Measurements from ENCODE around the gene BLOC1S4. TPM values are rescaled to one million over a fixed set of nuclear protein-coding genes. Genes with fewer than 3 reads are reported as not detected.
"Not testable (repeated sequence)": the region's sequence is repeated elsewhere in the genome, so short reads cannot be mapped to it uniquely, and the experiment has no call there.

The BLOC1S4 gene
- polyA plus RNA-seq, 1 donor: 14.8 TPM

GRCh38 chr4:6716958-6717655 lies 1.1 kb downstream of the BLOC1S4 start:
- no peaks in the 10 kb centered on the region for H3K27me3 ChIP-seq (ENCODE audit: control insufficient read depth, insufficient read depth, low read length)
- no peak for DNase-seq
- peak overlapping the region; percentile 86 for H3K4me3 ChIP-seq (ENCODE audit: low read length)
- WGBS (ENCODE audit: insufficient coverage, low lambda C conversion rate): 58% methylated on average over 2 of the region's 7 CpGs
- H3K9me3 ChIP-seq (ENCODE audit: control insufficient read depth, low read depth, low read length): peaks cover 2% of the 10 kb centered on the region
- peaks cover 9% of the 10 kb centered on the region for H3K4me1 ChIP-seq (ENCODE audit: control insufficient read depth, insufficient read depth, low read length)
- H3K36me3 ChIP-seq (ENCODE audit: control insufficient read depth, insufficient read depth, low read length): no peaks in the 10 kb centered on the region
- peak overlapping the region; percentile 85 for H3K27ac ChIP-seq (ENCODE audit: low read length)

- Histone ChIP-seq H3K4me3 (ENCODE audit: low read length) (no peak overlapping the region), H3K27ac (ENCODE audit: low read length) (no peak overlapping the region), H3K4me1 (ENCODE audit: control insufficient read depth, insufficient read depth, low read length) (peaks cover 9% of the 10 kb centered on the region), H3K27me3 (ENCODE audit: control insufficient read depth, insufficient read depth, low read length) (no peaks in the 10 kb centered on the region), H3K36me3 (ENCODE audit: control insufficient read depth, insufficient read depth, low read length) (no peaks in the 10 kb centered on the region), H3K9me3 (ENCODE audit: control insufficient read depth, low read depth, low read length) (peaks cover 2% of the 10 kb centered on the region)
- no CpG with 5 or more reads among the region's 7 CpGs for WGBS (ENCODE audit: insufficient coverage, low lambda C conversion rate)
- DNase-seq: no peak
Measured at GRCh38 chr4:6718932-6719610, 3.1 kb downstream of the BLOC1S4 start.

- H3K36me3 ChIP-seq (ENCODE audit: control insufficient read depth, insufficient read depth, low read length): no peaks in the 10 kb centered on the region
- peaks cover 9% of the 10 kb centered on the region for H3K4me1 ChIP-seq (ENCODE audit: control insufficient read depth, insufficient read depth, low read length)
- no peak overlapping the region for H3K4me3 ChIP-seq (ENCODE audit: low read length)
- H3K27me3 ChIP-seq (ENCODE audit: control insufficient read depth, insufficient read depth, low read length): no peaks in the 10 kb centered on the region
- no peak overlapping the region for H3K27ac ChIP-seq (ENCODE audit: low read length)
- no peak for DNase-seq
- H3K9me3 ChIP-seq (ENCODE audit: control insufficient read depth, low read depth, low read length): peaks cover 2% of the 10 kb centered on the region
- 80% methylated on average over 1 of the region's 8 CpGs for WGBS (ENCODE audit: insufficient coverage, low lambda C conversion rate)
Measured at GRCh38 chr4:6719611-6720179, 3.7 kb downstream of the BLOC1S4 start.

DNA sequence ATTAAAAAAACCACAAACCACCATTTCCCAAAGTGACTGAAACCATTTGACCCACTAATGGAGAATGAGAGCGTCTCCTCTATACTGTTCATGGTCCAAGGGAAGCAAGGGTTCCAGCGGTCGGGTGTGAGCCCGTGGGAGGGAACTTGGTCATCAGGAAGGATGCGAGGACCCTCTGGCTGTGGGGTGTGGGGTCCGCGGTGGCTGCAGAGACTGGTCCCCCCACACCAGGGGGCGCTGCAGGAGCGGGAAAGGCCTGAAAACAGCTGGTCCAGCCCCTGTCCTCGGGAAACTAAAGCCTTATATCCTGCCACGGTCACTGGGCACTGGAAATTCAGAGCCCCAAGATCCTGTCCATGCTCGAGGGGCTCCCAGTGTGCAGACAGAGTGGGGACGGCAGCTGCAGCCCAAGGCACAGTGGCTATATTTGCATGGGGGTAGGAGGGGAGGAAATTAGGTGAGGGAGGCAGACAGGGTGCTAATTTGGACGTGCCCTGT lies 4.3 kb downstream of the BLOC1S4 start:
- peak; percentile 58 to 59 for DNase-seq
- H3K4me1 ChIP-seq (ENCODE audit: control insufficient read depth, insufficient read depth, low read length): peaks cover 9% of the 10 kb centered on the region
- no peaks in the 10 kb centered on the region for H3K36me3 ChIP-seq (ENCODE audit: control insufficient read depth, insufficient read depth, low read length)
- H3K27ac ChIP-seq (ENCODE audit: low read length): no peak overlapping the region
- peaks cover 2% of the 10 kb centered on the region for H3K9me3 ChIP-seq (ENCODE audit: control insufficient read depth, low read depth, low read length)
- H3K27me3 ChIP-seq (ENCODE audit: control insufficient read depth, insufficient read depth, low read length): no peaks in the 10 kb centered on the region
- H3K4me3 ChIP-seq (ENCODE audit: low read length): no peak overlapping the region
- WGBS (ENCODE audit: insufficient coverage, low lambda C conversion rate): no CpG with 5 or more reads among the region's 14 CpGs

- no peak overlapping the region for H3K27ac ChIP-seq (ENCODE audit: low read length)
- no peak for DNase-seq
- no peaks in the 10 kb centered on the region for H3K36me3 ChIP-seq (ENCODE audit: control insufficient read depth, insufficient read depth, low read length)
- H3K9me3 ChIP-seq (ENCODE audit: control insufficient read depth, low read depth, low read length): peaks cover 2% of the 10 kb centered on the region
- no peaks in the 10 kb centered on the region for H3K27me3 ChIP-seq (ENCODE audit: control insufficient read depth, insufficient read depth, low read length)
- H3K4me3 ChIP-seq (ENCODE audit: low read length): no peak overlapping the region
- WGBS (ENCODE audit: insufficient coverage, low lambda C conversion rate): no CpG with 5 or more reads among the region's 10 CpGs
- H3K4me1 ChIP-seq (ENCODE audit: control insufficient read depth, insufficient read depth, low read length): peaks cover 5% of the 10 kb centered on the region
Measured at GRCh38 chr4:6721121-6721520, 5.1 kb downstream of the BLOC1S4 start.

- no peaks in the 10 kb centered on the region for H3K27me3 ChIP-seq (ENCODE audit: control insufficient read depth, insufficient read depth, low read length)
- H3K4me3 ChIP-seq (ENCODE audit: low read length): no peak overlapping the region
- H3K27ac ChIP-seq (ENCODE audit: low read length): no peak overlapping the region
- peaks cover 5% of the 10 kb centered on the region for H3K4me1 ChIP-seq (ENCODE audit: control insufficient read depth, insufficient read depth, low read length)
- H3K9me3 ChIP-seq (ENCODE audit: control insufficient read depth, low read depth, low read length): no peaks in the 10 kb centered on the region
- no peak for DNase-seq
- WGBS (ENCODE audit: insufficient coverage, low lambda C conversion rate): no CpG with 5 or more reads among the region's 12 CpGs
- no peaks in the 10 kb centered on the region for H3K36me3 ChIP-seq (ENCODE audit: control insufficient read depth, insufficient read depth, low read length)
Measured at GRCh38 chr4:6722891-6723290, 6.9 kb downstream of the BLOC1S4 start.

- DNase-seq: no peak
- WGBS (ENCODE audit: insufficient coverage, low lambda C conversion rate): no CpG with 5 or more reads among the region's 8 CpGs
Measured at GRCh38 chr4:6723851-6724250, 7.9 kb downstream of the BLOC1S4 start.

DNA sequence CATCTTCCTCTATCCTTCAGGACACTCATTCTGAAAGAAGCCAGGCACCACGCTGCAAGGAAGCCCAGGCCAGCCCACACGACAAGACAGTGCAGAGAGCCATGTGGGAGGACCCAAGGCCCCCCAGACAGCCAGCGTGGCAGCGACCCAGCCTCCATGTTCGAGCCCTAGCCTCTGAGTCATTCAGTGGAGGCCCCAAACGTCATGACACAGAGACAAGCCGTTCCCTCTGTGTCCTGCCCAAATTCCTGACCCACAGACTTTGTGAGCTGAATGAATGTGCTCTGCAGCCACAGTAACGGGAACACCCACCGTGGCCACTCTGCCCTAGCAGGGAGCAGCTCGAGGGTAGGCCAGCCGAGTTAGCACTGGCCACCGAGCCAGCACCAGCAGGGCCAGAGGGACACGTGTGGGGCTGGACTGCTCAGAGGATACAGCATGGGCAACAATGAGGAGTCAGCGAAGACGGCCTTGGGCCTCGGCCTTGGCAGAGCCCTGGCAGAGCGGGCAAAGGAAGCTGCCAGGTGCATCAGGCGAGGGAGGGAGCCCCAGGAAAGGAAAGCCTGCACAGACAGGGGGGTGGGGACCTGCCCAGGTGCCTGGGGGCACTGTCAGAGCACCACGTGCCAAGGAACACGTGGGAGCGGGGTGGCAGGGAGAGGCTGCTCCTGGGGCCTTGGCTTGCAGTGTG lies 8.6 kb downstream of the BLOC1S4 start:
- H3K9me3 ChIP-seq (ENCODE audit: control insufficient read depth, low read depth, low read length): no peaks in the 10 kb centered on the region
- H3K4me1 ChIP-seq (ENCODE audit: control insufficient read depth, insufficient read depth, low read length): peaks cover 5% of the 10 kb centered on the region
- no peak overlapping the region for H3K27ac ChIP-seq (ENCODE audit: low read length)
- DNase-seq: no peak
- H3K4me3 ChIP-seq (ENCODE audit: low read length): no peak overlapping the region
- H3K36me3 ChIP-seq (ENCODE audit: control insufficient read depth, insufficient read depth, low read length): no peaks in the 10 kb centered on the region
- no CpG with 5 or more reads among the region's 21 CpGs for WGBS (ENCODE audit: insufficient coverage, low lambda C conversion rate)
- H3K27me3 ChIP-seq (ENCODE audit: control insufficient read depth, insufficient read depth, low read length): no peaks in the 10 kb centered on the region

More at GRCh38 chr4:6723851-6724250, 7.9 kb downstream of the BLOC1S4 start:
- Histone ChIP-seq H3K36me3 (ENCODE audit: control insufficient read depth, insufficient read depth, low read length) (no peaks in the 10 kb centered on the region), H3K9me3 (ENCODE audit: control insufficient read depth, low read depth, low read length) (no peaks in the 10 kb centered on the region), H3K4me3 (ENCODE audit: low read length) (no peak overlapping the region), H3K27ac (ENCODE audit: low read length) (no peak overlapping the region), H3K27me3 (ENCODE audit: control insufficient read depth, insufficient read depth, low read length) (no peaks in the 10 kb centered on the region), H3K4me1 (ENCODE audit: control insufficient read depth, insufficient read depth, low read length) (peaks cover 5% of the 10 kb centered on the region)

DNA sequence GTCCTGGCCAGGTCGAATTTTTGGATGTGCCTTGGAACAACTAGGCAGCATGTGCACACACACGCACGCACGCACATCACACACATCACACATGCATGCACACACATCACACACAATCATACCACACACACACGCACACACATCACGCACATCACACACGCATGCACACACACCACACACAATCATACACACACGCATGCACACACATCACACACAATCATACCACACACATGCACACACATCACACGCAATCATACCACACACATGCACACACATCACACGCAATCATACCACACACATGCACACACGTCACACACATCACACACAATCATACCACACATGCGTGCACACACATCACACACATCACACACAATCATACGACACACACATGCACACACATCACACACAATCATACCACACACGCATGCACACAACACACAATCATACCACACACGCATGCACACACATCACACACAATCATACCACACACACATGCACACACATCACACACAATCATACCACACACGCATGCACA lies 9.5 kb downstream of the BLOC1S4 start:
- not testable (repeated sequence) for H3K27ac ChIP-seq (ENCODE audit: low read length); H3K36me3 ChIP-seq (ENCODE audit: control insufficient read depth, insufficient read depth, low read length); H3K4me1 ChIP-seq (ENCODE audit: control insufficient read depth, insufficient read depth, low read length); H3K9me3 ChIP-seq (ENCODE audit: control insufficient read depth, low read depth, low read length); H3K27me3 ChIP-seq (ENCODE audit: control insufficient read depth, insufficient read depth, low read length); H3K4me3 ChIP-seq (ENCODE audit: low read length); DNase-seq
- 90% methylated on average over 5 of the region's 16 CpGs for WGBS (ENCODE audit: insufficient coverage, low lambda C conversion rate)
